CD4-positive, alpha-beta T cell (primary cell): ENCODE data around the gene FAM163B. TPM values are rescaled to one million over a fixed set of nuclear protein-coding genes. Genes with fewer than 3 reads are reported as not detected.

Experiments
- ATAC-seq: fragments of 200-7000 bp; cut with Tn5 transposase; one replicate; pipeline ENCODE4 v1.10.0; 2022; ENCODE audit warnings: mild to moderate bottlenecking; ENCODE audit not compliant: poor library complexity
- CTCF ChIA-PET: fragments of 350-600 bp; sonication (Branson Sonifier 250); formaldehyde crosslinking; loops from one replicate; lab custom pipeline; 2021; ENCODE audit warnings: antibody characterized with exemption, inconsistent platforms; lab: Charles Lee
- POLR2A ChIA-PET: fragments of 350-600 bp; sonication (Branson Sonifier 250); formaldehyde crosslinking; loops from one replicate; lab custom pipeline; 2021; ENCODE audit warnings: antibody characterized with exemption, inconsistent platforms; lab: Charles Lee
- DNase-seq, 14 experiments: peaks; one replicate each; pipeline ENCODE4 v3.0.0-alpha.2; 2013 to 2020; ENCODE audit warnings: mixed read lengths in 2 of 14
- H3K27ac ChIP-seq, 2 donors: one replicate each; pipeline versions ENCODE4 v1.5.1 to v1.7.0; 2013; ENCODE audit warnings: low read length in 2 of 2, low read depth in 1 of 2, mild to moderate bottlenecking in 1 of 2
- H3K27me3 ChIP-seq, 2 experiments: 1 replicate in 1 of 2; 2 replicates in 1 of 2; pipeline versions ENCODE4 v1.6.1 to v1.7.0; 2013; ENCODE audit warnings: low read length in 2 of 2, control low read depth in 1 of 2, mild to moderate bottlenecking in 1 of 2, moderate library complexity in 1 of 2; ENCODE audit not compliant: insufficient read depth in 2 of 2, control insufficient read depth in 1 of 2
- H3K36me3 ChIP-seq: one replicate; pipeline ENCODE4 v1.6.1; 2013; ENCODE audit warnings: low read length, control low read depth; ENCODE audit not compliant: insufficient read depth
- H3K4me1 ChIP-seq: one replicate; pipeline ENCODE4 v1.6.1; 2013; ENCODE audit warnings: low read length, control low read depth; ENCODE audit not compliant: insufficient read depth
- H3K4me3 ChIP-seq: one replicate; pipeline ENCODE4 v1.5.1; 2013; ENCODE audit warnings: mild to moderate bottlenecking, low read length, moderate library complexity
- H3K9me3 ChIP-seq, 2 experiments: 1 replicate in 1 of 2; 2 replicates in 1 of 2; pipeline versions ENCODE4 v1.6.1 to v1.7.0; 2013; ENCODE audit warnings: low read length in 2 of 2, mild to moderate bottlenecking in 2 of 2, control low read depth in 1 of 2, moderate library complexity in 1 of 2; ENCODE audit not compliant: control insufficient read depth in 1 of 2, insufficient read depth in 1 of 2
- H3K27ac Mint-ChIP-seq: one replicate; pipeline ENCODE4 v1.8.0; 2020; ENCODE audit warnings: mixed read lengths
- H3K27me3 Mint-ChIP-seq: one replicate; pipeline ENCODE4 v1.8.0; 2021; ENCODE audit warnings: mixed read lengths
- H3K36me3 Mint-ChIP-seq: one replicate; pipeline ENCODE4 v1.8.0; 2021; ENCODE audit warnings: low read depth, mixed read lengths
- H3K4me1 Mint-ChIP-seq: one replicate; pipeline ENCODE4 v1.8.0; 2021; ENCODE audit warnings: low read depth, mixed read lengths
- H3K4me3 Mint-ChIP-seq: one replicate; pipeline ENCODE4 v1.8.0; 2020; ENCODE audit warnings: mild to moderate bottlenecking, mixed read lengths
- H3K9me3 Mint-ChIP-seq: one replicate; pipeline ENCODE4 v1.8.0; 2020; ENCODE audit warnings: mixed read lengths
- CTCF ChIP-seq: fragments of 200-600 bp; IDR thresholded peaks from one replicate; pipeline ENCODE4 v1.8.0; 2022; ENCODE audit warnings: antibody characterized with exemption, mild to moderate bottlenecking
- intact Hi-C, 2 experiments: fragments of 100-400 bp; cut with DNase I in 1 of 2; cut with micrococcal nuclease in 1 of 2; formaldehyde crosslinking; loops; one replicate each; pipeline versions ENCODE4 v1.15.1 to v1.9.0; 2023 to 2025; cut with DNase I, micrococcal nuclease
- total RNA-seq, 174 experiments: library from RNA in 2 of 174; stranded (reverse) in 2 of 174; gene quantifications; one replicate each; pipeline ENCODE4 v1.2.3 and lab custom pipeline; 2021 to 2026

FAM163B gene
- total RNA-seq, 2 experiments from 2014 or later, result not detected

GRCh38 chr9:133580419-133580738 is 28.8 kb downstream of the FAM163B start:
- CTCF ChIA-PET, result no interaction called here

GRCh38 chr9:133579601-133580418 is 29.4 kb downstream of the FAM163B start:
- Histone ChIP-seq H3K9me3 (peaks cover 0 to 4% of the 10 kb centered on the region in 2 experiments), H3K27ac (no peak overlapping the region), H3K36me3 (no peaks in the 10 kb centered on the region), H3K4me3 (no peak overlapping the region), H3K27me3 (peaks cover 38 to 39% of the 10 kb centered on the region in 2 experiments), H3K4me1 (peaks cover 3% of the 10 kb centered on the region)
- H3K4me1 Mint-ChIP-seq, result peaks cover 8% of the 10 kb centered on the region
- H3K27ac Mint-ChIP-seq, result no peak overlapping the region
- no peak for ATAC-seq
- TF ChIP-seq CTCF, result no peak
- ChIA-PET POLR2A (no interaction called here), CTCF (no interaction called here)
- no peak for DNase-seq
- H3K36me3 Mint-ChIP-seq, result no peaks in the 10 kb centered on the region
- H3K9me3 Mint-ChIP-seq, result no peaks in the 10 kb centered on the region
- no peak overlapping the region for H3K4me3 Mint-ChIP-seq
- H3K27me3 Mint-ChIP-seq, result peaks cover 68% of the 10 kb centered on the region
- intact Hi-C loops, result no loop called here

More at GRCh38 chr9:133580419-133580738, 28.8 kb downstream of the FAM163B start:
- intact Hi-C loops, result no loop called here
- Histone ChIP-seq H3K27ac (no peak overlapping the region), H3K27me3 (peaks cover 43 to 45% of the 10 kb centered on the region in 2 experiments), H3K4me3 (no peak overlapping the region), H3K36me3 (no peaks in the 10 kb centered on the region), H3K9me3 (peaks cover 0 to 10% of the 10 kb centered on the region in 2 experiments), H3K4me1 (peaks cover 9% of the 10 kb centered on the region)
- no peaks in the 10 kb centered on the region for H3K36me3 Mint-ChIP-seq
- no peak overlapping the region for H3K27ac Mint-ChIP-seq
- no peaks in the 10 kb centered on the region for H3K9me3 Mint-ChIP-seq
- POLR2A ChIA-PET, result no interaction called here
- H3K4me3 Mint-ChIP-seq, result no peak overlapping the region
- no peak for TF ChIP-seq CTCF
- ATAC-seq (no peak), DNase-seq (no peak)
- H3K4me1 Mint-ChIP-seq, result peaks cover 8% of the 10 kb centered on the region
- H3K27me3 Mint-ChIP-seq, result peaks cover 73% of the 10 kb centered on the region

- H3K4me1 Mint-ChIP-seq, result peaks cover 8% of the 10 kb centered on the region
- ATAC-seq, result no peak
- H3K27ac Mint-ChIP-seq, result no peak overlapping the region
- Histone ChIP-seq H3K27ac (no peak overlapping the region), H3K4me1 (no peaks in the 10 kb centered on the region), H3K9me3 (no peaks in the 10 kb centered on the region), H3K4me3 (no peak overlapping the region), H3K27me3 (peaks cover 29% of the 10 kb centered on the region in 2 experiments), H3K36me3 (no peaks in the 10 kb centered on the region)
- intact Hi-C loops, result no loop called here
- no peaks in the 10 kb centered on the region for H3K9me3 Mint-ChIP-seq
- H3K4me3 Mint-ChIP-seq, result no peak overlapping the region
- TF ChIP-seq CTCF, result no peak
- peaks cover 62% of the 10 kb centered on the region for H3K27me3 Mint-ChIP-seq
- DNase-seq, result no peak
- ChIA-PET CTCF (no interaction called here), POLR2A (no interaction called here)
- no peaks in the 10 kb centered on the region for H3K36me3 Mint-ChIP-seq
Measured at GRCh38 chr9:133578524-133579441, 30.4 kb downstream of the FAM163B start.
